Fibroblast of lung (primary cell): ENCODE results near the gene ASH1L.

ENCODE experiments used
- EZH2 ChIP-seq: IDR thresholded peaks from 2 replicates; pipeline ENCODE4 v1.5.1; 2012; ENCODE audit warnings: low read length, control low read depth, mild to moderate bottlenecking; ENCODE audit errors: missing control alignments
- TF ChIP-seq, protein P1 (sequence below), 2 donors: IDR thresholded peaks in 1 of 2; conservative IDR thresholded peaks in 1 of 2; 1 replicate in 1 of 2; 2 replicates in 1 of 2; pipeline ENCODE4 v1.5.1; 2011 to 2012; ENCODE audit warnings: low read length in 2 of 2, control low read depth in 1 of 2, inconsistent platforms in 1 of 2, low read depth in 1 of 2, mild to moderate bottlenecking in 1 of 2

- TF ChIP-seq, protein P1, sequence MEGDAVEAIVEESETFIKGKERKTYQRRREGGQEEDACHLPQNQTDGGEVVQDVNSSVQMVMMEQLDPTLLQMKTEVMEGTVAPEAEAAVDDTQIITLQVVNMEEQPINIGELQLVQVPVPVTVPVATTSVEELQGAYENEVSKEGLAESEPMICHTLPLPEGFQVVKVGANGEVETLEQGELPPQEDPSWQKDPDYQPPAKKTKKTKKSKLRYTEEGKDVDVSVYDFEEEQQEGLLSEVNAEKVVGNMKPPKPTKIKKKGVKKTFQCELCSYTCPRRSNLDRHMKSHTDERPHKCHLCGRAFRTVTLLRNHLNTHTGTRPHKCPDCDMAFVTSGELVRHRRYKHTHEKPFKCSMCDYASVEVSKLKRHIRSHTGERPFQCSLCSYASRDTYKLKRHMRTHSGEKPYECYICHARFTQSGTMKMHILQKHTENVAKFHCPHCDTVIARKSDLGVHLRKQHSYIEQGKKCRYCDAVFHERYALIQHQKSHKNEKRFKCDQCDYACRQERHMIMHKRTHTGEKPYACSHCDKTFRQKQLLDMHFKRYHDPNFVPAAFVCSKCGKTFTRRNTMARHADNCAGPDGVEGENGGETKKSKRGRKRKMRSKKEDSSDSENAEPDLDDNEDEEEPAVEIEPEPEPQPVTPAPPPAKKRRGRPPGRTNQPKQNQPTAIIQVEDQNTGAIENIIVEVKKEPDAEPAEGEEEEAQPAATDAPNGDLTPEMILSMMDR (conservative IDR thresholded peaks at IDR 0.05 in 1 of 2, IDR thresholded peaks at IDR 0.05 in 1 of 2; ENCODE audit: low read depth in 1 of 2, low read length in 2 of 2): no peak
- no peak for TF ChIP-seq EZH2
Measured at GRCh38 chr1:155499953-155500639, 62.5 kb downstream of the ASH1L start.
